Sigmoid colon (tissue), 4 donors: ENCODE data around the gene ADORA1.

Experiments used
- POLR2A ChIP-seq, 2 donors: fragments of 450-650 bp; IDR thresholded peaks; one replicate each; pipeline ENCODE4 v1.6.1; 2016; ENCODE audit warnings: antibody characterized with exemption in 2 of 2, mild to moderate bottlenecking in 2 of 2, moderate library complexity in 2 of 2
- POLR2AphosphoS5 ChIP-seq, 4 donors: sonication (generic); formaldehyde crosslinking; IDR thresholded peaks; one replicate each; pipeline ENCODE4 v1.6.1; 2017; ENCODE audit warnings: antibody characterized with exemption in 4 of 4
- TF ChIP-seq, protein P1 (sequence below), 4 experiments: fragments of 450-650 bp in 3 of 4; fragments of 200-600 bp in 1 of 4; IDR thresholded peaks; one replicate each; pipeline ENCODE4 v1.5.1; 2016 to 2019; ENCODE audit warnings: antibody characterized with exemption in 4 of 4, mild to moderate bottlenecking in 3 of 4, moderate library complexity in 2 of 4

DNA sequence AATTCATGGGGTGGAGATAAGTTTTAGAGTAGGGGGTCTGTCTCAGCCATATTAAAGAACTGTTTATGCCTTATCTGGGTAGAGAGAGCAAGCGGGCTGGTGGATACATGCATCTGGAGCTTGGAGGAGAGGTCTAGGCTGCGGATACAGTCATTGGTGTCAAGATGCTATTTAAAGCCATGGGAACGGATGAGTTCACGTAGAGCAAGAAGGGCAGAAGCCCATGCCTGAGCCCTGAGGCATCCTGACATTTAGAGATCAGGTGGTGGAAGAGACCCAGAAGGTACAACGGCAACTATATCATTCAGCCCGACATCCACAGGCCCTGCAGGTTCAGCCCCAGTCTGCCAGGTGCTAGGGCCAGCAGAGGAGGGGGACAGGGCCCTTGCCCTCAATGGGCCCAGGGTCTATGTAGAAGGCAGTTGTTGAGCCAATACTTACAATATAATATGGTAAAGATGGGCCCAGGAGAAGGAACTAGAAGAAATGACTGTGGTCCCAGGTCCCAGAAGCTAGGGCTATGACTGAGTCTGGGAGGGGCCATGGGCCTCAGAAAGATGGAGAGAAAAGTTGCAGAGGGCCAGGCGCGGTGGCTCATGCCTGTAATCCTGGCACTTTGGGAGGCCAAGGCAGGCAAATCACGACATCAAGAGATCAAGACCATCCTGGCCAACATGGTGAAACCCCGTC, 74.1 kb downstream of the ADORA1 start:
- TF ChIP-seq, protein P1, sequence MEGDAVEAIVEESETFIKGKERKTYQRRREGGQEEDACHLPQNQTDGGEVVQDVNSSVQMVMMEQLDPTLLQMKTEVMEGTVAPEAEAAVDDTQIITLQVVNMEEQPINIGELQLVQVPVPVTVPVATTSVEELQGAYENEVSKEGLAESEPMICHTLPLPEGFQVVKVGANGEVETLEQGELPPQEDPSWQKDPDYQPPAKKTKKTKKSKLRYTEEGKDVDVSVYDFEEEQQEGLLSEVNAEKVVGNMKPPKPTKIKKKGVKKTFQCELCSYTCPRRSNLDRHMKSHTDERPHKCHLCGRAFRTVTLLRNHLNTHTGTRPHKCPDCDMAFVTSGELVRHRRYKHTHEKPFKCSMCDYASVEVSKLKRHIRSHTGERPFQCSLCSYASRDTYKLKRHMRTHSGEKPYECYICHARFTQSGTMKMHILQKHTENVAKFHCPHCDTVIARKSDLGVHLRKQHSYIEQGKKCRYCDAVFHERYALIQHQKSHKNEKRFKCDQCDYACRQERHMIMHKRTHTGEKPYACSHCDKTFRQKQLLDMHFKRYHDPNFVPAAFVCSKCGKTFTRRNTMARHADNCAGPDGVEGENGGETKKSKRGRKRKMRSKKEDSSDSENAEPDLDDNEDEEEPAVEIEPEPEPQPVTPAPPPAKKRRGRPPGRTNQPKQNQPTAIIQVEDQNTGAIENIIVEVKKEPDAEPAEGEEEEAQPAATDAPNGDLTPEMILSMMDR (IDR thresholded peaks at IDR 0.05) = no peak
- TF ChIP-seq POLR2AphosphoS5 (IDR thresholded peaks at IDR 0.05) (no peak), POLR2A (IDR thresholded peaks at IDR 0.05) (no peak)
